ENCODE measurements around the gene USF2.
"Not testable (repeated sequence)": the region's sequence is repeated elsewhere in the genome, so short reads cannot be mapped to it uniquely, and the experiment has no call there.

USF2 gene

GRCh38 chr19:35268536-35269437 is at the start of gene USF2:
USF2 (plus strand) TSS chr19:35268962; CDS start chr19:35269102, 140 bp downstream.
- DNase-seq (ENCODE audit: low read depth in 2 of 2), result no peak

- no peak for DNase-seq (ENCODE audit: low read depth in 2 of 2)
These were observed 49.8 kb upstream of the USF2 start for GRCh38 chr19:35219008-35219407.

GRCh38 chr19:35220315-35220921 is 48.3 kb upstream of the USF2 start:
- no peak for DNase-seq (ENCODE audit: low read depth in 2 of 2)

GRCh38 chr19:35220973-35221590 is 47.7 kb upstream of the USF2 start:
- DNase-seq (ENCODE audit: low read depth in 2 of 2), result not testable (repeated sequence)

GRCh38 chr19:35222373-35223015 is 46.3 kb upstream of the USF2 start:
- no peak for DNase-seq (ENCODE audit: low read depth in 2 of 2)

- no peak for DNase-seq (ENCODE audit: low read depth in 2 of 2)
These were observed 45.5 kb upstream of the USF2 start for GRCh38 chr19:35223084-35223790.

GRCh38 chr19:35223862-35224505 is 44.8 kb upstream of the USF2 start:
- no peak for DNase-seq (ENCODE audit: low read depth in 2 of 2)

- no peak for DNase-seq (ENCODE audit: low read depth in 2 of 2)
These were observed 43.8 kb upstream of the USF2 start for GRCh38 chr19:35224681-35225571.

GRCh38 chr19:35225951-35226350 is 42.8 kb upstream of the USF2 start:
- DNase-seq (ENCODE audit: low read depth in 2 of 2), result no peak

GRCh38 chr19:35226748-35227147 is 42.0 kb upstream of the USF2 start:
- no peak for DNase-seq (ENCODE audit: low read depth in 2 of 2)

- DNase-seq (ENCODE audit: low read depth in 2 of 2), result no peak
These were observed 40.4 kb upstream of the USF2 start, which contains the start of gene FAM187B for GRCh38 chr19:35228177-35228930. FAM187B (minus strand) TSS chr19:35228739; CDS start chr19:35228680, 59 bp downstream.

GRCh38 chr19:35229601-35230000 is 39.2 kb upstream of the USF2 start:
- no peak for DNase-seq (ENCODE audit: low read depth in 2 of 2)

- DNase-seq (ENCODE audit: low read depth in 2 of 2), result no peak
These were observed 36.7 kb upstream of the USF2 start for GRCh38 chr19:35231956-35232645.

GRCh38 chr19:35232912-35233311 is 35.9 kb upstream of the USF2 start:
- DNase-seq (ENCODE audit: low read depth in 2 of 2), result no peak

- DNase-seq (ENCODE audit: low read depth in 2 of 2), result no peak
These were observed 31.9 kb upstream of the USF2 start for GRCh38 chr19:35236638-35237400.

GRCh38 chr19:35239597-35239996 is 29.2 kb upstream of the USF2 start:
- DNase-seq (ENCODE audit: low read depth in 2 of 2), result not testable (repeated sequence)

GRCh38 chr19:35240327-35240726 is 28.4 kb upstream of the USF2 start:
- no peak for DNase-seq (ENCODE audit: low read depth in 2 of 2)

- DNase-seq (ENCODE audit: low read depth in 2 of 2), result no peak
These were observed 27.3 kb upstream of the USF2 start for GRCh38 chr19:35241417-35241816.
